Measurements from ENCODE around the gene TYMP. TPM values are rescaled to one million over a fixed set of nuclear protein-coding genes. Genes with fewer than 3 reads are reported as not detected.

Gene TYMP
- total and polyA plus RNA-seq, 3 donors from 2014 or later, result 12.5 to 25.9 (median 15.4) TPM

GRCh38 chr22:50481440-50482106 lies 48.2 kb downstream of the TYMP start, which contains the start of gene ADM2:
Gene ADM2, plus strand, starts transcription at chr22:50481543. Its CDS starts 305 bp downstream, at chr22:50481848.
- H3K27me3 ChIP-seq, result no peaks in the 10 kb centered on the region
- H3K27ac ChIP-seq, result no peak within 1 kb of the TSS
- intact Hi-C loops (cut with DNase I; ENCODE audit: low total_unique reads), result no loop called here
- no peaks in the 10 kb centered on the region for H3K9me3 ChIP-seq
- peak within 1 kb of the TSS; percentile 37 to 50 for H3K4me3 ChIP-seq
- no peaks in the 10 kb centered on the region for H3K36me3 ChIP-seq (ENCODE audit: low read depth, missing control alignments)
- DNase-seq, result no peak
- 2 to 3% methylated on average over 6 to 31 of the region's 70 CpGs for WGBS, 2 donors
- no peaks in the 10 kb centered on the region for H3K4me1 ChIP-seq
- TF ChIP-seq CTCF (IDR thresholded peaks at IDR 0.05) (no peak), POLR2A (IDR thresholded peaks at IDR 0.05) (no peak)

GRCh38 chr22:50481045-50481439 lies 48.8 kb downstream of the TYMP start:
- no peak for TF ChIP-seq CTCF (IDR thresholded peaks at IDR 0.05)
- no peak for TF ChIP-seq POLR2A (IDR thresholded peaks at IDR 0.05)
- Histone ChIP-seq H3K27me3 (no peaks in the 10 kb centered on the region), H3K9me3 (no peaks in the 10 kb centered on the region), H3K27ac (no peak overlapping the region), H3K4me3 (peak overlapping the region; percentile 37 to 50), H3K36me3 (ENCODE audit: low read depth, missing control alignments) (no peaks in the 10 kb centered on the region), H3K4me1 (no peaks in the 10 kb centered on the region)
- WGBS, 2 donors, result 0 to 2% methylated on average over 3 to 45 of the region's 45 CpGs
- DNase-seq, result no peak
- intact Hi-C loops (cut with DNase I; ENCODE audit: low total_unique reads), result no loop called here

- Histone ChIP-seq H3K36me3 (ENCODE audit: low read depth, missing control alignments) (no peaks in the 10 kb centered on the region), H3K4me1 (no peaks in the 10 kb centered on the region), H3K27me3 (no peaks in the 10 kb centered on the region), H3K27ac (no peak overlapping the region), H3K9me3 (no peaks in the 10 kb centered on the region), H3K4me3 (no peak overlapping the region)
- WGBS, 2 donors, result 70 to 79% methylated on average over 11 of the region's 11 CpGs
- no peak for DNase-seq
- intact Hi-C loops (cut with DNase I; ENCODE audit: low total_unique reads), result no loop called here
- no peak for TF ChIP-seq CTCF (IDR thresholded peaks at IDR 0.05)
- no peak for TF ChIP-seq POLR2A (IDR thresholded peaks at IDR 0.05)
These were observed 50.1 kb downstream of the TYMP start for GRCh38 chr22:50479721-50480120.

- H3K4me1 ChIP-seq, result peaks cover 10% of the 10 kb centered on the region
- no peak overlapping the region for H3K27ac ChIP-seq
- H3K36me3 ChIP-seq (ENCODE audit: low read depth, missing control alignments), result no peaks in the 10 kb centered on the region
- intact Hi-C loops (cut with DNase I; ENCODE audit: low total_unique reads), result no loop called here
- no peaks in the 10 kb centered on the region for H3K9me3 ChIP-seq
- WGBS, 2 donors, result 92 to 93% methylated on average over 10 to 12 of the region's 12 CpGs
- no peak overlapping the region for H3K4me3 ChIP-seq
- no peak for DNase-seq
- no peaks in the 10 kb centered on the region for H3K27me3 ChIP-seq
- no peak for TF ChIP-seq CTCF (IDR thresholded peaks at IDR 0.05)
- no peak for TF ChIP-seq POLR2A (IDR thresholded peaks at IDR 0.05)
These were observed 51.9 kb downstream of the TYMP start for GRCh38 chr22:50477923-50478322.

GRCh38 chr22:50476868-50477267 lies 52.9 kb downstream of the TYMP start:
- Histone ChIP-seq H3K4me3 (no peak overlapping the region), H3K9me3 (no peaks in the 10 kb centered on the region), H3K4me1 (peaks cover 10% of the 10 kb centered on the region), H3K36me3 (ENCODE audit: low read depth, missing control alignments) (no peaks in the 10 kb centered on the region), H3K27me3 (no peaks in the 10 kb centered on the region), H3K27ac (no peak overlapping the region)
- TF ChIP-seq CTCF (IDR thresholded peaks at IDR 0.05) (no peak), POLR2A (IDR thresholded peaks at IDR 0.05) (no peak)
- 82 to 86% methylated on average over 7 of the region's 7 CpGs for WGBS, 2 donors
- no peak for DNase-seq
- intact Hi-C loops (cut with DNase I; ENCODE audit: low total_unique reads), result no loop called here

Data from testis (tissue), 3 donors.